ENCODE measurements around the gene CLEC11A. TPM values are rescaled to one million over a fixed set of nuclear protein-coding genes. Genes with fewer than 3 reads are reported as not detected.

The CLEC11A gene, protein sequence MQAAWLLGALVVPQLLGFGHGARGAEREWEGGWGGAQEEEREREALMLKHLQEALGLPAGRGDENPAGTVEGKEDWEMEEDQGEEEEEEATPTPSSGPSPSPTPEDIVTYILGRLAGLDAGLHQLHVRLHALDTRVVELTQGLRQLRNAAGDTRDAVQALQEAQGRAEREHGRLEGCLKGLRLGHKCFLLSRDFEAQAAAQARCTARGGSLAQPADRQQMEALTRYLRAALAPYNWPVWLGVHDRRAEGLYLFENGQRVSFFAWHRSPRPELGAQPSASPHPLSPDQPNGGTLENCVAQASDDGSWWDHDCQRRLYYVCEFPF
- total RNA-seq, result 5.0 and 6.0 TPM in 2 replicates
- long read RNA-seq, result 0 reads

DNA sequence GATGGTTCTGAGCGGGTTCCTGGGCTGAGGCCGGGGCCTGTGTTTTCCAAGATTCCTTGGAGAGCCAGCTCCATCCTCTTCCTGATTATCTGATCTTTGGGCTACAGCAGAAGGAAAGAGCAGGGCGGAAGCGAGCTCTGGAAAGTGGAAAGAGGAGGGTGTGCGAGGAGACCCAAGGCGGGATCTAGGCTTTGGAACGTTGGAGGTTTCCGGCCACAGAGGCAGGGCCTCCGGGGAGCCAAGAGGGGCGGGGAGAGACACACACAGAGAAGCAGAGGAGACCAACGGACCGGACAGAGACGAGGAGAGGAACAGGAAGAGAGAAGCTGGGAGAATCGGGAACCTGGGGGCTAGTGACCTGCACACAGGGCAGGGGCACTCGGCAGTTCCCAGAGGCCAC, at the start of gene CLEC11A:
CLEC11A (plus strand) TSS at position 296 of the 400 bp plus-strand sequence. CDS start 162 bp downstream, outside the sequence.
- Mint-ChIP-seq H3K27me3 (ENCODE audit: unreplicated experiment) (peaks cover 12% of the 10 kb centered on the region), H3K4me3 (ENCODE audit: unreplicated experiment) (peak within 1 kb of the TSS; percentile 88), H3K27ac (ENCODE audit: unreplicated experiment) (no peak within 1 kb of the TSS), H3K36me3 (ENCODE audit: unreplicated experiment) (no peaks in the 10 kb centered on the region), H3K9me3 (ENCODE audit: unreplicated experiment) (no peaks in the 10 kb centered on the region), H3K4me1 (ENCODE audit: unreplicated experiment) (peaks cover 22% of the 10 kb centered on the region)
- no peak for DNase-seq (ENCODE audit: extremely low spot score, unreplicated experiment)
- TF ChIP-seq, protein P1, sequence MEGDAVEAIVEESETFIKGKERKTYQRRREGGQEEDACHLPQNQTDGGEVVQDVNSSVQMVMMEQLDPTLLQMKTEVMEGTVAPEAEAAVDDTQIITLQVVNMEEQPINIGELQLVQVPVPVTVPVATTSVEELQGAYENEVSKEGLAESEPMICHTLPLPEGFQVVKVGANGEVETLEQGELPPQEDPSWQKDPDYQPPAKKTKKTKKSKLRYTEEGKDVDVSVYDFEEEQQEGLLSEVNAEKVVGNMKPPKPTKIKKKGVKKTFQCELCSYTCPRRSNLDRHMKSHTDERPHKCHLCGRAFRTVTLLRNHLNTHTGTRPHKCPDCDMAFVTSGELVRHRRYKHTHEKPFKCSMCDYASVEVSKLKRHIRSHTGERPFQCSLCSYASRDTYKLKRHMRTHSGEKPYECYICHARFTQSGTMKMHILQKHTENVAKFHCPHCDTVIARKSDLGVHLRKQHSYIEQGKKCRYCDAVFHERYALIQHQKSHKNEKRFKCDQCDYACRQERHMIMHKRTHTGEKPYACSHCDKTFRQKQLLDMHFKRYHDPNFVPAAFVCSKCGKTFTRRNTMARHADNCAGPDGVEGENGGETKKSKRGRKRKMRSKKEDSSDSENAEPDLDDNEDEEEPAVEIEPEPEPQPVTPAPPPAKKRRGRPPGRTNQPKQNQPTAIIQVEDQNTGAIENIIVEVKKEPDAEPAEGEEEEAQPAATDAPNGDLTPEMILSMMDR (IDR thresholded peaks at IDR 0.05), result no peak

DNA sequence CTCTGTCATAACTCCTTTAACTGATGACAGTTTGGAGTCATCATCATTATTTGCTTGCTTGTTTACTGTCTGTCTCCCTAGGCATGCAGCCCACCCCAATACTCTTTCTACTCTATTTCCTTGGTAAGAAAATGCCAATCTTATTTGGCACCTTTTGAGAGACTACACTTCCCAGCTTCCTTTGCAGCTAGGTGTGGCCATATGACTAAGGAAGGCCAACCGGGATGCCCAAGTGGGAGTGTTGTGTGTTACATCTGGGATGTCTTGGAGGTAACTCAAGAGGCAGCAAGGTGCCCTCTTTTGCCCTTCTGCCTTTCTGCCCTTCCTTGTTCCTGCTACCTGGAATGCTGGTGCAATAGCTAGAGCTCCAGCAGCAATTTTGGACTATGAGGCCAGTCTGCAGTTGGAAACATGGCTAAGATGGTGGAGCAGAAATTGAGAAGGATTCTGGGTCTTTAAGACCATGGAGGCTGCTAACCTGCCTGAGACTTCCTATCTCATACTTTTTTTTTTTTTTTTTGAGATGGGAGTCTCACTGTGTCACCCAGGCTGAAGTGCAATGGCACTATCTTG, 46.5 kb upstream of the CLEC11A start:
- no peaks in the 10 kb centered on the region for H3K9me3 Mint-ChIP-seq (ENCODE audit: unreplicated experiment)
- H3K27ac Mint-ChIP-seq (ENCODE audit: unreplicated experiment), result no peak overlapping the region
- TF ChIP-seq, protein P1 (IDR thresholded peaks at IDR 0.05), result no peak
- H3K27me3 Mint-ChIP-seq (ENCODE audit: unreplicated experiment), result peaks cover 8% of the 10 kb centered on the region
- H3K4me1 Mint-ChIP-seq (ENCODE audit: unreplicated experiment), result no peaks in the 10 kb centered on the region
- no peak overlapping the region for H3K4me3 Mint-ChIP-seq (ENCODE audit: unreplicated experiment)
- H3K36me3 Mint-ChIP-seq (ENCODE audit: unreplicated experiment), result no peaks in the 10 kb centered on the region
- DNase-seq (ENCODE audit: extremely low spot score, unreplicated experiment), result no peak

DNA sequence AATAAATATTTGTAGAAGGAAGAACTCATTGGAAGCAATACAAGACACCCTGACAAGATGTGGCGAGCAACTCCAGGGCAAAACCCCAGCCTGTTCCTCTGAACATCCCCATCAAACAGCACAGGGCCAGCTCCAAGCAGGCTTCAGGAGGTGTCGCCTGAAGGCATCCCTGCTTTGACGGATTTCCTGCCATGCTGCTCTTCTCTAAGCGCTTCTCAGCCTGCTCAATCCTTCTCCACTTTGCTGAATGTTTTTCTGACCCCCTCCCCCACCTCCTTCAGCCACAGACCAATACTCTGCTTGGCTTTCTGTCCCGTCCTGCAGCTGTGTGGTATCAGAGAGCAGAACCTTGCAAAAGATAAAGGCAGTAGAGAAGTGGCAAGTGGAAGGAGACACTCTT, 45.5 kb upstream of the CLEC11A start:
- TF ChIP-seq, protein P1 (IDR thresholded peaks at IDR 0.05), result no peak
- H3K9me3 Mint-ChIP-seq (ENCODE audit: unreplicated experiment), result no peaks in the 10 kb centered on the region
- H3K27ac Mint-ChIP-seq (ENCODE audit: unreplicated experiment), result no peak overlapping the region
- H3K4me1 Mint-ChIP-seq (ENCODE audit: unreplicated experiment), result no peaks in the 10 kb centered on the region
- H3K27me3 Mint-ChIP-seq (ENCODE audit: unreplicated experiment), result peaks cover 7% of the 10 kb centered on the region
- no peak overlapping the region for H3K4me3 Mint-ChIP-seq (ENCODE audit: unreplicated experiment)
- DNase-seq (ENCODE audit: extremely low spot score, unreplicated experiment), result no peak
- H3K36me3 Mint-ChIP-seq (ENCODE audit: unreplicated experiment), result no peaks in the 10 kb centered on the region

DNA sequence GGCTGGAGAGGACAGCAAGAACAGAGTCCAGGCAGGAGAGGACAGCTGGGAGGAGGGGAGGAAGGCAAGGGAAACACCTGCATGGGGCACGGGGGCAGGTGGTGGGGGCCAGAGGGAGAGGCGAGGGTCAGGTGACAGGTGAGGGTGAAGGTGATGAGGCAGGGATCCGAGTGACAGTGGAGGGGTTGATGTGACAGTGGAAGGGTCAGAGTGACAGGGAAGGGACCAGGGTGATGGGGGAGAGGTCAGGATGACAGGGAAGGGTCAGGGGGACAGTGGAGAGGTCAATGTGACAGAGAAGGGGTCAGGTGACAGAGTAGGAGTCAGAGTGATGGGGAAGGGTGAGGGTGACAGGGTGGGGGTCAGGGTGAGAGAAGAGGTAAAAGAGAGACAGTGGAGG, 44.8 kb upstream of the CLEC11A start:
- H3K27ac Mint-ChIP-seq (ENCODE audit: unreplicated experiment), result no peak overlapping the region
- TF ChIP-seq, protein P1 (IDR thresholded peaks at IDR 0.05), result no peak
- H3K27me3 Mint-ChIP-seq (ENCODE audit: unreplicated experiment), result peaks cover 2% of the 10 kb centered on the region
- no peaks in the 10 kb centered on the region for H3K9me3 Mint-ChIP-seq (ENCODE audit: unreplicated experiment)
- H3K4me3 Mint-ChIP-seq (ENCODE audit: unreplicated experiment), result no peak overlapping the region
- H3K36me3 Mint-ChIP-seq (ENCODE audit: unreplicated experiment), result no peaks in the 10 kb centered on the region
- no peak for DNase-seq (ENCODE audit: extremely low spot score, unreplicated experiment)
- H3K4me1 Mint-ChIP-seq (ENCODE audit: unreplicated experiment), result no peaks in the 10 kb centered on the region

Data from osteocyte (in vitro differentiated cells).